ENCODE data around the gene PRKAG1.

DNA sequence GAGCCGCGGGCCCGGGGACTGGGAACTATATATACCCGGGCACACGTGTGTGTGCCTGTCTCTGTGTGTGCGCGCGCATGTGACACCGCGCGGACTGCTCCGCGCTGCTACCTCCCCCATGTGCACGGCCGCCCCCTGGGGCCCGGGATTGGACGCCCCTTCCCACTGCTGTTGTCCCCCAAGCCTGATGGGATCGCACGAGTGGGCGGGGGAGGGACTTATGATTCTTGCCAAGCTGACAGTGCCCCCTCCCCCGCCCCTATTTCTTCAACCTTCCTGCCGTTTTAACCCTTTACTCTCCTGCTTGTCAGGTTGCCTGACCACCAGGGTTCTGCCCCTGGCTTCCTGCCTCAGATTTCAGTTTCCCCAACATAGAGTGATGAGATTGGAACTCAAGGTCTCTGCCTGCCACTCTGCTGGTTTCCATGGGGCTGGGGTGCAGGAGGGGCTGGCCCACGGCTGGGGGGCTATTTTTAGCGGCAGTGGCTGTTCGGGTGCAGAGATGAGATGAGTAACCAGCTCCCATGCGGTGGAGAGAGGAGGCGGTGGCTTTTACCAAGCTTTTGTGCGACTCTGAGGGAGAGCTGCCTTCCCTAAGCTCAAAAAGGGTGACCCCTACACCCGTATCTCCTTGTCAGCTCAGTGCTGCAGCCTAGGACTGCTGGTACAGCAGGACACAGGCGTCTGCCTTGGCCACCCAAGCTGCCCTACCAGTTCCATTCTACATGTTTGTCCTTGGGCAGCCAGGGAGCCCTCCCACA is 19.0 kb downstream of the PRKAG1 start, which contains the start of gene DDN:
- TF ChIP-seq, protein P1, sequence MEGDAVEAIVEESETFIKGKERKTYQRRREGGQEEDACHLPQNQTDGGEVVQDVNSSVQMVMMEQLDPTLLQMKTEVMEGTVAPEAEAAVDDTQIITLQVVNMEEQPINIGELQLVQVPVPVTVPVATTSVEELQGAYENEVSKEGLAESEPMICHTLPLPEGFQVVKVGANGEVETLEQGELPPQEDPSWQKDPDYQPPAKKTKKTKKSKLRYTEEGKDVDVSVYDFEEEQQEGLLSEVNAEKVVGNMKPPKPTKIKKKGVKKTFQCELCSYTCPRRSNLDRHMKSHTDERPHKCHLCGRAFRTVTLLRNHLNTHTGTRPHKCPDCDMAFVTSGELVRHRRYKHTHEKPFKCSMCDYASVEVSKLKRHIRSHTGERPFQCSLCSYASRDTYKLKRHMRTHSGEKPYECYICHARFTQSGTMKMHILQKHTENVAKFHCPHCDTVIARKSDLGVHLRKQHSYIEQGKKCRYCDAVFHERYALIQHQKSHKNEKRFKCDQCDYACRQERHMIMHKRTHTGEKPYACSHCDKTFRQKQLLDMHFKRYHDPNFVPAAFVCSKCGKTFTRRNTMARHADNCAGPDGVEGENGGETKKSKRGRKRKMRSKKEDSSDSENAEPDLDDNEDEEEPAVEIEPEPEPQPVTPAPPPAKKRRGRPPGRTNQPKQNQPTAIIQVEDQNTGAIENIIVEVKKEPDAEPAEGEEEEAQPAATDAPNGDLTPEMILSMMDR (IDR thresholded peaks at IDR 0.05; ENCODE audit: borderline replicate concordance, extremely low read depth, low read length, poor library complexity, severe bottlenecking), result peak; percentile 44
- no peak for TF ChIP-seq EZH2 (IDR thresholded peaks at IDR 0.05; ENCODE audit: borderline replicate concordance, low read depth, low read length, severe bottlenecking)

Measured in DND-41 (cell line).